Measurements from ENCODE around the gene PRPF18.

- no peak for TF ChIP-seq CTCF (conservative IDR thresholded peaks at IDR 0.05; ENCODE audit: low read depth, low read length)
- TF ChIP-seq POLR2A (IDR thresholded peaks at IDR 0.05; ENCODE audit: low read depth, low read length), result no peak
- TF ChIP-seq MAFK (IDR thresholded peaks at IDR 0.05; ENCODE audit: low read depth, low read length), result no peak
- TF ChIP-seq SMC3 (IDR thresholded peaks at IDR 0.05; ENCODE audit: low read depth, low read length), result no peak
- TF ChIP-seq MXI1 (IDR thresholded peaks at IDR 0.05; ENCODE audit: borderline replicate concordance, low read depth, low read length), result no peak
- no peak for TF ChIP-seq RAD21 (IDR thresholded peaks at IDR 0.05; ENCODE audit: low read length)
- TF ChIP-seq MAZ (IDR thresholded peaks at IDR 0.05; ENCODE audit: borderline replicate concordance, low read depth, low read length), result no peak
- TF ChIP-seq NFE2L2 (IDR thresholded peaks at IDR 0.05; ENCODE audit: low read depth, low read length), result no peak
- TF ChIP-seq CHD1 (IDR thresholded peaks at IDR 0.05; ENCODE audit: low read depth, low read length), result no peak
- no peak for TF ChIP-seq BHLHE40 (IDR thresholded peaks at IDR 0.05; ENCODE audit: low read depth, low read length)
- TF ChIP-seq FOS (IDR thresholded peaks at IDR 0.05; ENCODE audit: low read depth, low read length), result no peak
Measured at GRCh38 chr10:13671904-13672303, 85.1 kb downstream of the PRPF18 start.

Measured in IMR-90 (cell line).